Measurements from ENCODE around the gene MMP3.

GRCh38 chr11:102840018-102840417 is 3.4 kb downstream of the MMP3 start:
- TF ChIP-seq TSHZ2 (CRISPR knock-in tag; IDR thresholded peaks at IDR 0.05) (no peak), ARNTL (CRISPR knock-in tag; IDR thresholded peaks at IDR 0.05; ENCODE audit: borderline replicate concordance, low read depth) (no peak), TOX (CRISPR knock-in tag; IDR thresholded peaks at IDR 0.05; ENCODE audit: borderline replicate concordance) (no peak), ZNF70 (CRISPR knock-in tag; IDR thresholded peaks at IDR 0.05) (no peak), OSR1 (CRISPR knock-in tag; IDR thresholded peaks at IDR 0.05) (no peak), TCF4 (CRISPR knock-in tag; IDR thresholded peaks at IDR 0.05; ENCODE audit: borderline replicate concordance) (no peak), RARB (CRISPR knock-in tag; IDR thresholded peaks at IDR 0.05) (no peak)
- TF ChIP-seq, protein P1, sequence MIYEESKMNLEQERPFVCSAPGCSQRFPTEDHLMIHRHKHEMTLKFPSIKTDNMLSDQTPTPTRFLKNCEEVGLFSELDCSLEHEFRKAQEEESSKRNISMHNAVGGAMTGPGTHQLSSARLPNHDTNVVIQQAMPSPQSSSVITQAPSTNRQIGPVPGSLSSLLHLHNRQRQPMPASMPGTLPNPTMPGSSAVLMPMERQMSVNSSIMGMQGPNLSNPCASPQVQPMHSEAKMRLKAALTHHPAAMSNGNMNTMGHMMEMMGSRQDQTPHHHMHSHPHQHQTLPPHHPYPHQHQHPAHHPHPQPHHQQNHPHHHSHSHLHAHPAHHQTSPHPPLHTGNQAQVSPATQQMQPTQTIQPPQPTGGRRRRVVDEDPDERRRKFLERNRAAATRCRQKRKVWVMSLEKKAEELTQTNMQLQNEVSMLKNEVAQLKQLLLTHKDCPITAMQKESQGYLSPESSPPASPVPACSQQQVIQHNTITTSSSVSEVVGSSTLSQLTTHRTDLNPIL (CRISPR knock-in tag; IDR thresholded peaks at IDR 0.05; ENCODE audit: low read depth) = no peak
- TF ChIP-seq, protein P2, sequence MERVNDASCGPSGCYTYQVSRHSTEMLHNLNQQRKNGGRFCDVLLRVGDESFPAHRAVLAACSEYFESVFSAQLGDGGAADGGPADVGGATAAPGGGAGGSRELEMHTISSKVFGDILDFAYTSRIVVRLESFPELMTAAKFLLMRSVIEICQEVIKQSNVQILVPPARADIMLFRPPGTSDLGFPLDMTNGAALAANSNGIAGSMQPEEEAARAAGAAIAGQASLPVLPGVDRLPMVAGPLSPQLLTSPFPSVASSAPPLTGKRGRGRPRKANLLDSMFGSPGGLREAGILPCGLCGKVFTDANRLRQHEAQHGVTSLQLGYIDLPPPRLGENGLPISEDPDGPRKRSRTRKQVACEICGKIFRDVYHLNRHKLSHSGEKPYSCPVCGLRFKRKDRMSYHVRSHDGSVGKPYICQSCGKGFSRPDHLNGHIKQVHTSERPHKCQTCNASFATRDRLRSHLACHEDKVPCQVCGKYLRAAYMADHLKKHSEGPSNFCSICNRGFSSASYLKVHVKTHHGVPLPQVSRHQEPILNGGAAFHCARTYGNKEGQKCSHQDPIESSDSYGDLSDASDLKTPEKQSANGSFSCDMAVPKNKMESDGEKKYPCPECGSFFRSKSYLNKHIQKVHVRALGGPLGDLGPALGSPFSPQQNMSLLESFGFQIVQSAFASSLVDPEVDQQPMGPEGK (CRISPR knock-in tag; IDR thresholded peaks at IDR 0.05; ENCODE audit: borderline replicate concordance) = no peak

Measured in SK-N-SH treated with all-trans-retinoic acid at 6 μM for 48 hours (cell line).